HG03066 (cell line): Measurements from ENCODE around the gene FER1L5.

Experiments
- ATAC-seq: cut with Tn5 transposase; IDR thresholded peaks from one replicate; pipeline ENCODE4 v1.9.1; 2021; ENCODE audit warnings: low read depth; ENCODE audit not compliant: unreplicated experiment

The FER1L5 gene

GRCh38 chr2:96642564-96643360 is at the start of gene FER1L5:
FER1L5 (plus strand) TSS chr2:96642764; CDS start chr2:96642837, 73 bp downstream.
- ATAC-seq, result no peak

GRCh38 chr2:96594282-96594681 is 48.3 kb upstream of the FER1L5 start:
- no peak for ATAC-seq

- no peak for ATAC-seq
These were observed 47.8 kb upstream of the FER1L5 start for GRCh38 chr2:96594691-96595152.

GRCh38 chr2:96596596-96596995 is 46.0 kb upstream of the FER1L5 start:
- ATAC-seq, result no peak

GRCh38 chr2:96599941-96600340 is 42.6 kb upstream of the FER1L5 start:
- no peak for ATAC-seq

- no peak for ATAC-seq
These were observed 40.9 kb upstream of the FER1L5 start for GRCh38 chr2:96601382-96602292.

- ATAC-seq, result no peak
These were observed 40.2 kb upstream of the FER1L5 start for GRCh38 chr2:96602330-96602823.

- no peak for ATAC-seq
These were observed 38.5 kb upstream of the FER1L5 start for GRCh38 chr2:96604104-96604503.

GRCh38 chr2:96608469-96609455 is 33.8 kb upstream of the FER1L5 start:
- no peak for ATAC-seq

GRCh38 chr2:96616128-96616527 is 26.4 kb upstream of the FER1L5 start:
- no peak for ATAC-seq

GRCh38 chr2:96616535-96616934 is 26.0 kb upstream of the FER1L5 start:
- ATAC-seq, result no peak

GRCh38 chr2:96617012-96617411 is 25.6 kb upstream of the FER1L5 start:
- no peak for ATAC-seq

GRCh38 chr2:96618596-96619283 is 23.8 kb upstream of the FER1L5 start:
- no peak for ATAC-seq

GRCh38 chr2:96622544-96622943 is 20.0 kb upstream of the FER1L5 start:
- no peak for ATAC-seq

GRCh38 chr2:96623116-96623515 is 19.4 kb upstream of the FER1L5 start:
- no peak for ATAC-seq

- no peak for ATAC-seq
These were observed 16.7 kb upstream of the FER1L5 start for GRCh38 chr2:96625571-96626552.

GRCh38 chr2:96626553-96626942 is 16.0 kb upstream of the FER1L5 start:
- no peak for ATAC-seq

- no peak for ATAC-seq
These were observed 10.6 kb upstream of the FER1L5 start for GRCh38 chr2:96631804-96632435.
